Testis (tissue), 3 donors: Measurements from ENCODE around the gene DDAH1. TPM values are rescaled to one million over a fixed set of nuclear protein-coding genes. Genes with fewer than 3 reads are reported as not detected.

Source experiments
- DNase-seq: peaks from one replicate; pipeline ENCODE4 v3.0.0-alpha.2; 2019
- H3K27ac ChIP-seq, 2 donors: fragments of 200-600 bp; sonication (generic); one replicate each; pipeline ENCODE4 v1.5.1; 2019
- H3K27me3 ChIP-seq: fragments of 200-600 bp; sonication (generic); one replicate; pipeline ENCODE4 v1.5.1; 2019
- H3K36me3 ChIP-seq: fragments of 200-600 bp; sonication (generic); one replicate; pipeline ENCODE4 v1.5.1; 2017; ENCODE audit warnings: low read depth; ENCODE audit errors: missing control alignments
- H3K4me1 ChIP-seq: fragments of 200-600 bp; sonication (generic); one replicate; pipeline ENCODE4 v1.5.1; 2019
- H3K4me3 ChIP-seq, 2 donors: fragments of 200-600 bp; sonication (generic); one replicate each; pipeline ENCODE4 v1.5.1; 2017 to 2019
- H3K9me3 ChIP-seq: fragments of 200-600 bp; sonication (generic); one replicate; pipeline ENCODE4 v1.5.1; 2017
- CTCF ChIP-seq, 3 experiments: fragments of 450-650 bp in 2 of 3; fragments of 200-600 bp in 1 of 3; sonication (generic) in 1 of 3; IDR thresholded peaks; one replicate each; pipeline ENCODE4 v1.5.1; 2016 to 2019; ENCODE audit warnings: antibody characterized with exemption in 3 of 3, mild to moderate bottlenecking in 2 of 3, moderate library complexity in 1 of 3
- POLR2A ChIP-seq: fragments of 450-650 bp; IDR thresholded peaks from one replicate; pipeline ENCODE4 v1.6.1; 2017; ENCODE audit warnings: antibody characterized with exemption, mild to moderate bottlenecking, moderate library complexity
- WGBS, 2 donors: methylation state at CpG; one replicate each; pipeline ENCODE4 v1.1.5; 2018; 5-methylcytosine and 5-hydroxymethylcytosine counted together
- intact Hi-C: fragments of 100-400 bp; cut with DNase I; formaldehyde crosslinking; loops from one replicate; pipeline ENCODE4 v1.15.1; 2023; ENCODE audit warnings: low total_unique reads
- polyA plus RNA-seq: library from polyadenylated mRNA; stranded (reverse); fragments of 350-450 nt; fragmentation: Illumina TruSeq; extraction: RNeasy Lipid Tissue Mini Kit (QIAGEN cat#74804); gene quantifications from one replicate; pipeline ENCODE4 v1.2.3, GENCODE V29; 2014; ENCODE audit warnings: low read depth, low replicate concordance; ENCODE audit not compliant: insufficient read depth
- total RNA-seq, 2 donors: library from RNA; depleted of rRNA; stranded (reverse); fragments of >200 nt; gene quantifications; one replicate each; pipeline ENCODE4 v1.2.3, GENCODE V29; 2016

The DDAH1 gene
- total and polyA plus RNA-seq, 3 donors from 2014 or later = 45.3 to 71.3 (median 54.3) TPM

- no peaks in the 10 kb centered on the region for H3K36me3 ChIP-seq
- no peak overlapping the region for H3K4me3 ChIP-seq
- H3K27ac ChIP-seq = no peak overlapping the region
- no peak for DNase-seq
- 76 to 90% methylated on average over 2 of the region's 2 CpGs for WGBS, 2 donors
- no peaks in the 10 kb centered on the region for H3K9me3 ChIP-seq
- no peaks in the 10 kb centered on the region for H3K27me3 ChIP-seq
- H3K4me1 ChIP-seq = no peaks in the 10 kb centered on the region
- intact Hi-C loops = no loop called here
- TF ChIP-seq POLR2A = no peak
- TF ChIP-seq CTCF (IDR thresholded peaks at IDR 0.05) = no peak
Observed at GRCh38 chr1:85378534-85378933, 86.4 kb downstream of the DDAH1 start.

- intact Hi-C loops = no loop called here
- Histone ChIP-seq H3K27me3 (no peaks in the 10 kb centered on the region), H3K4me3 (no peak overlapping the region), H3K9me3 (no peaks in the 10 kb centered on the region), H3K27ac (no peak overlapping the region), H3K36me3 (no peaks in the 10 kb centered on the region), H3K4me1 (no peaks in the 10 kb centered on the region)
- DNase-seq = no peak
- WGBS, 2 donors = 37 to 63% methylated on average over 1 of the region's 1 CpG
- TF ChIP-seq CTCF (IDR thresholded peaks at IDR 0.05) = no peak
Observed at GRCh38 chr1:85376356-85376755, 88.6 kb downstream of the DDAH1 start.

- Histone ChIP-seq H3K4me3 (no peak overlapping the region), H3K4me1 (no peaks in the 10 kb centered on the region), H3K9me3 (no peaks in the 10 kb centered on the region), H3K27ac (no peak overlapping the region), H3K27me3 (no peaks in the 10 kb centered on the region), H3K36me3 (no peaks in the 10 kb centered on the region)
- TF ChIP-seq POLR2A (no peak), CTCF (IDR thresholded peaks at IDR 0.05) (no peak)
- intact Hi-C loops = no loop called here
- no peak for DNase-seq
- 77 to 91% methylated on average over 2 of the region's 2 CpGs for WGBS, 2 donors
Observed at GRCh38 chr1:85375493-85375892, 89.5 kb downstream of the DDAH1 start.

GRCh38 chr1:85374160-85374559, 90.8 kb downstream of the DDAH1 start:
- no peaks in the 10 kb centered on the region for H3K9me3 ChIP-seq
- no peak overlapping the region for H3K4me3 ChIP-seq
- no peaks in the 10 kb centered on the region for H3K27me3 ChIP-seq
- H3K4me1 ChIP-seq = no peaks in the 10 kb centered on the region
- H3K27ac ChIP-seq = no peak overlapping the region
- no peak for TF ChIP-seq CTCF (IDR thresholded peaks at IDR 0.05)
- TF ChIP-seq POLR2A = no peak
- intact Hi-C loops = no loop called here
- no peak for DNase-seq
- H3K36me3 ChIP-seq = no peaks in the 10 kb centered on the region

- Histone ChIP-seq H3K4me1 (peaks cover 3% of the 10 kb centered on the region), H3K9me3 (no peaks in the 10 kb centered on the region), H3K36me3 (no peaks in the 10 kb centered on the region), H3K27me3 (no peaks in the 10 kb centered on the region), H3K4me3 (no peak overlapping the region), H3K27ac (no peak overlapping the region)
- WGBS, 2 donors = 65 to 72% methylated on average over 3 of the region's 3 CpGs
- DNase-seq = no peak
- intact Hi-C loops = no loop called here
- no peak for TF ChIP-seq POLR2A
- no peak for TF ChIP-seq CTCF (IDR thresholded peaks at IDR 0.05)
Observed at GRCh38 chr1:85373378-85373708, 91.6 kb downstream of the DDAH1 start.
